K562 (cell line): Measurements from ENCODE around the gene SLC2A4. TPM values are rescaled to one million over a fixed set of nuclear protein-coding genes. Genes with fewer than 3 reads are reported as not detected.

ENCODE experiments used
- ATAC-seq: fragments of 200-7000 bp; cut with Tn5 transposase; 3 replicates; pipeline ENCODE4 v1.9.1; 2020; ENCODE audit warnings: moderate library complexity
- BruUV-seq: library from RNA; stranded (reverse); fragments of 400-500 nt; replicated peaks from 2 replicates; lab custom pipeline; 2021; lab: Mats Ljungman, UMichigan
- CTCF ChIA-PET: fragments of 300-600 bp; formaldehyde crosslinking; extraction: SDS; loops from one replicate; lab custom pipeline; 2021; ENCODE audit warnings: low intra/inter-chr PET ratio; lab: Yijun Ruan, JAX
- POLR2A ChIA-PET: fragments of 300-600, 350-650 bp; sonication (Branson Sonifier 250); formaldehyde crosslinking; extraction: SDS; loops from one replicate; lab custom pipeline; 2021; ENCODE audit warnings: antibody characterized with exemption, inconsistent platforms; lab: Yijun Ruan, JAX
- DNase-seq, 4 experiments: peaks; one replicate each; pipeline versions ENCODE4 v3.0.0 to v3.0.0-alpha.2; 2011 to 2018; ENCODE audit warnings: low spot score in 3 of 4, mixed read lengths in 3 of 4; ENCODE audit errors: extremely low read depth in 1 of 4
- FAIRE-seq: peaks from 2 replicates; lab custom pipeline; 2011; peaks lifted over from hg19 to GRCh38; lab: Jason Lieb, UNC
- H2AFZ ChIP-seq: 2 replicates; pipeline ENCODE4 v1.6.0; 2011; ENCODE audit warnings: low read depth, low read length, control low read depth, inconsistent platforms
- H3K27ac ChIP-seq: fragments of 200-600 bp; 3 replicates; pipeline ENCODE4 v1.8.0; 2011; ENCODE audit warnings: low read depth, mild to moderate bottlenecking, control low read depth, inconsistent platforms, low read length, moderate library complexity, mixed read lengths; ENCODE audit errors: extremely low read depth
- H3K27me3 ChIP-seq, 2 experiments: fragments of 300-600 bp in 1 of 2; 2 replicates in 1 of 2; 3 replicates in 1 of 2; pipeline versions ENCODE4 v1.6.0 to v1.8.0; 2011; ENCODE audit warnings: inconsistent platforms in 2 of 2, low read length in 2 of 2, mild to moderate bottlenecking in 1 of 2, mixed read lengths in 1 of 2, moderate library complexity in 1 of 2; ENCODE audit not compliant: control insufficient read depth in 2 of 2, insufficient read depth in 2 of 2
- H3K36me3 ChIP-seq: fragments of 300-600 bp; 3 replicates; pipeline ENCODE4 v1.8.0; 2011; ENCODE audit warnings: mild to moderate bottlenecking, low read length, inconsistent platforms; ENCODE audit not compliant: control insufficient read depth, insufficient read depth
- H3K4me1 ChIP-seq, 2 experiments: fragments of 200-600 bp in 1 of 2; replicated peaks in 1 of 2; 2 replicates in 1 of 2; 3 replicates in 1 of 2; pipeline versions ENCODE4 v1.5.1 to v1.8.0; 2011; ENCODE audit warnings: inconsistent platforms in 2 of 2, low read length in 2 of 2, mild to moderate bottlenecking in 1 of 2, mixed read lengths in 1 of 2, moderate library complexity in 1 of 2; ENCODE audit not compliant: control insufficient read depth in 2 of 2, insufficient read depth in 2 of 2
- H3K4me2 ChIP-seq: 2 replicates; pipeline ENCODE4 v1.6.1; 2011; ENCODE audit warnings: low read length, control low read depth, inconsistent platforms, mixed read lengths; ENCODE audit not compliant: insufficient read depth
- H3K4me3 ChIP-seq: fragments of 200-600 bp; sonication (generic), shearing (Covaris generic); 2 replicates; pipeline ENCODE4 v1.5.1; 2016; ENCODE audit warnings: control low read depth, inconsistent platforms
- H3K79me2 ChIP-seq: fragments of 200-600 bp; 3 replicates; pipeline ENCODE4 v1.8.0; 2011; ENCODE audit warnings: low read length, inconsistent platforms; ENCODE audit not compliant: control insufficient read depth, insufficient read depth
- H3K9ac ChIP-seq, 2 experiments: 2 replicates each; pipeline versions ENCODE4 v1.6.0 to v1.6.1; 2011; ENCODE audit warnings: low read depth in 2 of 2, low read length in 2 of 2, control low read depth in 1 of 2, inconsistent platforms in 1 of 2, mild to moderate bottlenecking in 1 of 2, mixed read lengths in 1 of 2; ENCODE audit not compliant: insufficient read depth in 1 of 2
- H3K9me1 ChIP-seq: one replicate; pipeline ENCODE4 v1.6.0; 2011; ENCODE audit warnings: inconsistent platforms, mild to moderate bottlenecking, low read length, moderate library complexity; ENCODE audit not compliant: control insufficient read depth, insufficient read depth
- H3K9me3 ChIP-seq: replicated peaks from 2 replicates; pipeline ENCODE4 v1.5.1; 2011; ENCODE audit warnings: low read depth, low read length, inconsistent platforms; ENCODE audit not compliant: control insufficient read depth, insufficient read depth
- H4K20me1 ChIP-seq: replicated peaks from 2 replicates; pipeline ENCODE4 v1.6.1; 2011; ENCODE audit warnings: low read length, inconsistent platforms, mixed read lengths; ENCODE audit not compliant: control insufficient read depth, insufficient read depth
- ATF7 ChIP-seq: fragments of 450-650 bp; IDR thresholded peaks from 2 replicates; pipeline ENCODE4 v1.7.1; 2014; ENCODE audit warnings: mild to moderate bottlenecking, moderate library complexity
- CEBPB ChIP-seq: fragments of 450-650 bp; IDR thresholded peaks from 2 replicates; pipeline ENCODE4 v1.6.1; 2016; ENCODE audit warnings: missing genetic modification characterization, missing compliant biosample characterization
- CHD1 ChIP-seq: fragments of 200-600 bp; sonication (generic); IDR thresholded peaks from one replicate; pipeline ENCODE4 v1.6.1; 2012; ENCODE audit warnings: mild to moderate bottlenecking, moderate library complexity, low read length, inconsistent platforms
- GABPB2 ChIP-seq: fragments of 250-450 bp; sonication (Bioruptor Pico); conservative IDR thresholded peaks from 2 replicates; pipeline ENCODE4 v1.5.1; 2021; ENCODE audit warnings: mild to moderate bottlenecking
- GATAD2A ChIP-seq: fragments of 450-650 bp; IDR thresholded peaks from 2 replicates; pipeline ENCODE4 v1.6.1; 2017
- MCM2 ChIP-seq: fragments of 450-650 bp; IDR thresholded peaks from 2 replicates; pipeline ENCODE4 v1.6.1; 2017; ENCODE audit warnings: low read depth, mild to moderate bottlenecking
- NCOR1 ChIP-seq: fragments of 450-650 bp; IDR thresholded peaks from 2 replicates; pipeline ENCODE4 v1.6.1; 2016; ENCODE audit warnings: mild to moderate bottlenecking, moderate library complexity
- SMC3 ChIP-seq: conservative IDR thresholded peaks from 2 replicates; pipeline ENCODE4 v1.6.1; 2011; ENCODE audit warnings: low read depth, low read length, improper control_type of control experiment; ENCODE audit not compliant: insufficient read depth
- TARDBP ChIP-seq: fragments of 450-650 bp; IDR thresholded peaks from 2 replicates; pipeline ENCODE4 v1.6.1; 2016
- YBX1 ChIP-seq: fragments of 450-650 bp; IDR thresholded peaks from 2 replicates; pipeline ENCODE4 v1.7.1; 2016; ENCODE audit warnings: mild to moderate bottlenecking
- WGBS: fragments of 100-300 bp; shearing (Covaris generic); methylation state at CpG from one replicate; pipeline ENCODE4 v1.1.6; 2016; ENCODE audit warnings: low coverage, mixed read lengths; ENCODE audit not compliant: insufficient coverage; ENCODE audit errors: missing lambda C conversion rate; 5-methylcytosine and 5-hydroxymethylcytosine counted together
- in situ Hi-C: fragments of 300-500 bp; cut with MboI; formaldehyde crosslinking; loops from 4 replicates; pipeline ENCODE4 v1.15.0; 2018; ENCODE audit warnings: inconsistent platforms, mixed read lengths
- intact Hi-C: fragments of 100-400 bp; cut with micrococcal nuclease; formaldehyde crosslinking; loops from 2 replicates; pipeline ENCODE4 v1.14.2; 2022
- polyA plus RNA-seq, 8 experiments: library from polyadenylated mRNA; depleted of rRNA in 4 of 8; stranded (reverse) in 5 of 8; unstranded in 3 of 8; fragments of >200 nt; fragmentation: Nextera tagmentation in 2 of 8; fragmentation: Illumina TruSeq in 1 of 8; extraction: Ambion mirVana in 2 of 8; extraction: Trizol in 1 of 8; gene quantifications; 2 replicates each; pipeline versions ENCODE4 v1.2.1 to v1.2.3, GENCODE V29; 2011 to 2014; ENCODE audit warnings: inconsistent platforms in 1 of 8, missing spikeins in 1 of 8
- total RNA-seq, 7 experiments: library from RNA; depleted of rRNA in 6 of 7; stranded (reverse); fragments of >200 nt in 6 of 7; fragmentation: Illumina TruSeq in 2 of 7; extraction: Trizol in 2 of 7; gene quantifications; 2 replicates each; pipeline versions ENCODE4 v1.2.1 to v1.2.3, GENCODE V29; 2011 to 2021; ENCODE audit warnings: low replicate concordance in 1 of 7
- TF ChIP-seq, protein P1 (sequence below), 2 experiments: fragments of 450-650 bp in 1 of 2; sonication (generic) in 1 of 2; formaldehyde crosslinking in 1 of 2; IDR thresholded peaks in 1 of 2; conservative IDR thresholded peaks in 1 of 2; 2 replicates each; pipeline versions ENCODE4 v1.6.1 to v1.8.1; 2016 to 2023; ENCODE audit warnings: mild to moderate bottlenecking in 2 of 2, moderate library complexity in 2 of 2, inconsistent platforms in 1 of 2, missing genetic modification reagents in 1 of 2
- TF ChIP-seq, protein P2 (sequence below), 2 experiments: IDR thresholded peaks; 2 replicates each; pipeline ENCODE4 v1.6.1; 2012; ENCODE audit warnings: improper control_type of control experiment in 2 of 2, low read depth in 2 of 2, low read length in 2 of 2, borderline replicate concordance in 1 of 2
- TF ChIP-seq, protein P3 (sequence below): sonication (generic); formaldehyde crosslinking; IDR thresholded peaks from 2 replicates; pipeline ENCODE4 v1.8.0; 2022; ENCODE audit warnings: mild to moderate bottlenecking, low read depth, missing genetic modification reagents
- TF ChIP-seq, protein P4 (sequence below): fragments of 250-450 bp; sonication (Bioruptor Pico); IDR thresholded peaks from 2 replicates; pipeline ENCODE4 v1.8.0; 2022; ENCODE audit warnings: inconsistent platforms, mild to moderate bottlenecking, moderate library complexity, borderline replicate concordance
- TF ChIP-seq, protein P5 (sequence below): fragments of 450-650 bp; IDR thresholded peaks from 2 replicates; pipeline ENCODE4 v1.6.1; 2017; ENCODE audit warnings: antibody characterized with exemption

Gene SLC2A4
- total and polyA plus RNA-seq, 9 of the 15 experiments (the other 6 are each of a cell fraction or from before 2014, with no cell fraction given), result 0.74 to 3.5 (median 1.6) TPM

DNA sequence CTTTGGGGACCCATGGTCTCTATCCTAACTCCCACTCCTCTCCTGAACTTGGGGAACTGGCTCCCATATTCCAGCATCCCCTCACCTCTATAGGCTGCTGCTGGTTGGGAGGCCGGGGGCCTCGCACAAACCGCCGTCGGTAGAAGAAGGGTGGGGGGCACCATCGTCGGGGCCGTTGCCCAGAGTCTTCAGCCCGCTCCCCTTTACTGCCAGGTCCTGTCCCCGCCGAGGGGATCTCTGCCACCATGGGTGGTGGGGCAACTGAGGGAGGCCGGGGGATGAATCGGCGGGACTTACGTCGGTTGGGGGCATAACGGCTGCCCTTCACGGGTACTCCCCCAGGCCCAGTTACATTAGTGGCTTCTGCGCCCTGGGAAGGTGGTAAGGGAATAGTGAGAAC lies 8.6 kb downstream of the SLC2A4 start:
- Histone ChIP-seq H3K9me3 (no peaks in the 10 kb centered on the region), H3K27ac (no peak overlapping the region), H3K4me3 (no peak overlapping the region), H3K27me3 (no peaks in the 10 kb centered on the region), H3K4me1 (peaks cover 11 to 40% of the 10 kb centered on the region in 2 experiments), H3K4me2 (no peak overlapping the region), H3K9ac (no peak overlapping the region), H4K20me1 (no peaks in the 10 kb centered on the region), H3K79me2 (no peaks in the 10 kb centered on the region), H3K9me1 (no peaks in the 10 kb centered on the region), H2AFZ (no peak overlapping the region), H3K36me3 (0 out of 3 replicates have a peak, but pooled peaks cover under 1% of the 10 kb centered on the region)
- 79% methylated on average over 9 of the region's 19 CpGs for WGBS
- DNase-seq (no peak), FAIRE-seq (no peak), ATAC-seq (no peak)
- ChIA-PET CTCF (no interaction called here), POLR2A (interaction anchor here (0.7 kb wide), 1 partner anchor 14 kb away, joined by 3 read pairs; no protein-coding TSS in a partner anchor)
- in situ Hi-C loops, result no loop called here
- intact Hi-C loops, result no loop called here
- BruUV-seq, result no TSS peak
- TF ChIP-seq YBX1 (no peak), ATF7 (no peak), CHD1 (no peak), GABPB2 (CRISPR knock-in tag) (no peak), GATAD2A (no peak), NCOR1 (no peak), MCM2 (no peak), CEBPB (tag) (no peak), TARDBP (no peak), SMC3 (no peak)
- TF ChIP-seq, protein P1, sequence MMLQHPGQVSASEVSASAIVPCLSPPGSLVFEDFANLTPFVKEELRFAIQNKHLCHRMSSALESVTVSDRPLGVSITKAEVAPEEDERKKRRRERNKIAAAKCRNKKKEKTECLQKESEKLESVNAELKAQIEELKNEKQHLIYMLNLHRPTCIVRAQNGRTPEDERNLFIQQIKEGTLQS (IDR thresholded peaks at IDR 0.05), result no peak
- TF ChIP-seq, protein P1 (CRISPR knock-in tag; conservative IDR thresholded peaks at IDR 0.05), result no peak
- TF ChIP-seq, protein P2, sequence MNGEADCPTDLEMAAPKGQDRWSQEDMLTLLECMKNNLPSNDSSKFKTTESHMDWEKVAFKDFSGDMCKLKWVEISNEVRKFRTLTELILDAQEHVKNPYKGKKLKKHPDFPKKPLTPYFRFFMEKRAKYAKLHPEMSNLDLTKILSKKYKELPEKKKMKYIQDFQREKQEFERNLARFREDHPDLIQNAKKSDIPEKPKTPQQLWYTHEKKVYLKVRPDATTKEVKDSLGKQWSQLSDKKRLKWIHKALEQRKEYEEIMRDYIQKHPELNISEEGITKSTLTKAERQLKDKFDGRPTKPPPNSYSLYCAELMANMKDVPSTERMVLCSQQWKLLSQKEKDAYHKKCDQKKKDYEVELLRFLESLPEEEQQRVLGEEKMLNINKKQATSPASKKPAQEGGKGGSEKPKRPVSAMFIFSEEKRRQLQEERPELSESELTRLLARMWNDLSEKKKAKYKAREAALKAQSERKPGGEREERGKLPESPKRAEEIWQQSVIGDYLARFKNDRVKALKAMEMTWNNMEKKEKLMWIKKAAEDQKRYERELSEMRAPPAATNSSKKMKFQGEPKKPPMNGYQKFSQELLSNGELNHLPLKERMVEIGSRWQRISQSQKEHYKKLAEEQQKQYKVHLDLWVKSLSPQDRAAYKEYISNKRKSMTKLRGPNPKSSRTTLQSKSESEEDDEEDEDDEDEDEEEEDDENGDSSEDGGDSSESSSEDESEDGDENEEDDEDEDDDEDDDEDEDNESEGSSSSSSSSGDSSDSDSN (IDR thresholded peaks at IDR 0.05; ENCODE audit: borderline replicate concordance in 1 of 2, low read depth in 2 of 2, low read length in 2 of 2), result no peak
- TF ChIP-seq, protein P3, sequence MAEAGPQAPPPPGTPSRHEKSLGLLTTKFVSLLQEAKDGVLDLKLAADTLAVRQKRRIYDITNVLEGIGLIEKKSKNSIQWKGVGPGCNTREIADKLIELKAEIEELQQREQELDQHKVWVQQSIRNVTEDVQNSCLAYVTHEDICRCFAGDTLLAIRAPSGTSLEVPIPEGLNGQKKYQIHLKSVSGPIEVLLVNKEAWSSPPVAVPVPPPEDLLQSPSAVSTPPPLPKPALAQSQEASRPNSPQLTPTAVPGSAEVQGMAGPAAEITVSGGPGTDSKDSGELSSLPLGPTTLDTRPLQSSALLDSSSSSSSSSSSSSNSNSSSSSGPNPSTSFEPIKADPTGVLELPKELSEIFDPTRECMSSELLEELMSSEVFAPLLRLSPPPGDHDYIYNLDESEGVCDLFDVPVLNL (CRISPR knock-in tag), result no peak
- TF ChIP-seq, protein P4, sequence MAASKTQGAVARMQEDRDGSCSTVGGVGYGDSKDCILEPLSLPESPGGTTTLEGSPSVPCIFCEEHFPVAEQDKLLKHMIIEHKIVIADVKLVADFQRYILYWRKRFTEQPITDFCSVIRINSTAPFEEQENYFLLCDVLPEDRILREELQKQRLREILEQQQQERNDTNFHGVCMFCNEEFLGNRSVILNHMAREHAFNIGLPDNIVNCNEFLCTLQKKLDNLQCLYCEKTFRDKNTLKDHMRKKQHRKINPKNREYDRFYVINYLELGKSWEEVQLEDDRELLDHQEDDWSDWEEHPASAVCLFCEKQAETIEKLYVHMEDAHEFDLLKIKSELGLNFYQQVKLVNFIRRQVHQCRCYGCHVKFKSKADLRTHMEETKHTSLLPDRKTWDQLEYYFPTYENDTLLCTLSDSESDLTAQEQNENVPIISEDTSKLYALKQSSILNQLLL, result no peak
- TF ChIP-seq, protein P5, sequence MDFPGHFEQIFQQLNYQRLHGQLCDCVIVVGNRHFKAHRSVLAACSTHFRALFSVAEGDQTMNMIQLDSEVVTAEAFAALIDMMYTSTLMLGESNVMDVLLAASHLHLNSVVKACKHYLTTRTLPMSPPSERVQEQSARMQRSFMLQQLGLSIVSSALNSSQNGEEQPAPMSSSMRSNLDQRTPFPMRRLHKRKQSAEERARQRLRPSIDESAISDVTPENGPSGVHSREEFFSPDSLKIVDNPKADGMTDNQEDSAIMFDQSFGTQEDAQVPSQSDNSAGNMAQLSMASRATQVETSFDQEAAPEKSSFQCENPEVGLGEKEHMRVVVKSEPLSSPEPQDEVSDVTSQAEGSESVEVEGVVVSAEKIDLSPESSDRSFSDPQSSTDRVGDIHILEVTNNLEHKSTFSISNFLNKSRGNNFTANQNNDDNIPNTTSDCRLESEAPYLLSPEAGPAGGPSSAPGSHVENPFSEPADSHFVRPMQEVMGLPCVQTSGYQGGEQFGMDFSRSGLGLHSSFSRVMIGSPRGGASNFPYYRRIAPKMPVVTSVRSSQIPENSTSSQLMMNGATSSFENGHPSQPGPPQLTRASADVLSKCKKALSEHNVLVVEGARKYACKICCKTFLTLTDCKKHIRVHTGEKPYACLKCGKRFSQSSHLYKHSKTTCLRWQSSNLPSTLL, result no peak
